ENCODE results near the gene ALG1. TPM values are rescaled to one million over a fixed set of nuclear protein-coding genes. Genes with fewer than 3 reads are reported as not detected.

Gene ALG1
- total and polyA plus RNA-seq, 2 experiments from 2014 or later = 45.5 to 63.6 TPM

DNA sequence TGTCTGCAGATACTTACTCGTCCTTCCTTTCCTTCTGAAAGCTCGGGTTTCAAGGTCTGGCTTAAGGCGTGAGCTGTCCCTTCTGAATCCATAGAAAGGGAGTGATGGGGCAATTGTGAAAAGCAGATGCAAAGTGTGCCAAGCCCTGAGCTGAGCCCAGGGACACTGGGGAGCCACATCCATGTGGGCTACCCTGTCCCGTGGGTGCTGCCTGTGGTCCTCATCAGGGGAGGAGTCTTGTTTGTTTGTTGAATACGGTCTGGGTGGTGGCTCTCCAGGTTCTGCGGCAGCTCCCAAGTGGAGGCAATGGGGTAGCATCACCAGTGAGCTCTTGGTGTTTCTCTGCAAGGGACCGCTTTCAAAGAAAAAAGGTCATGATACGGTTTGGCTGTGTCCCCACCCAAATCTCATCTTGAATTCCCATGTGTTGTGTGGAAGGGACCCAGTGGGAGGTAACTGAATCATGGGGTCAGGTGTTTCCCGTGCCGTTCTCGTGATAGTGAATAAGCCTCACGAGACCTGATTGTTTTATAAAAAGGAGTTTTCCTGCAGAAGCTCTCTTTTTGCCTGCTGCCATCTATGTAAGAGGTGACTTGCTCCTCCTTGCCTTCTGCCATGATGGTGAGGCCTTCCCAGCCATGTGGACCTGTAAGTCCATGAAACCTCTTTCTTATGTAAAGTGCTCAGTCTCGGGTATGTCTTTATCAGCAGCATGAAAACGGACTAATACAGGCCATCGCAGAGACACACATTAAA, 1.0 kb upstream of the ALG1 start:
- H3K9me3 ChIP-seq (ENCODE audit: low read depth) = no peaks in the 10 kb centered on the region
- TF ChIP-seq EZH2phosphoT487 (IDR thresholded peaks at IDR 0.05; ENCODE audit: low read depth, severe bottlenecking, unreplicated experiment) = no peak
- TF ChIP-seq EZH2 (IDR thresholded peaks at IDR 0.05; ENCODE audit: borderline replicate concordance) = no peak
- TF ChIP-seq, protein P1, sequence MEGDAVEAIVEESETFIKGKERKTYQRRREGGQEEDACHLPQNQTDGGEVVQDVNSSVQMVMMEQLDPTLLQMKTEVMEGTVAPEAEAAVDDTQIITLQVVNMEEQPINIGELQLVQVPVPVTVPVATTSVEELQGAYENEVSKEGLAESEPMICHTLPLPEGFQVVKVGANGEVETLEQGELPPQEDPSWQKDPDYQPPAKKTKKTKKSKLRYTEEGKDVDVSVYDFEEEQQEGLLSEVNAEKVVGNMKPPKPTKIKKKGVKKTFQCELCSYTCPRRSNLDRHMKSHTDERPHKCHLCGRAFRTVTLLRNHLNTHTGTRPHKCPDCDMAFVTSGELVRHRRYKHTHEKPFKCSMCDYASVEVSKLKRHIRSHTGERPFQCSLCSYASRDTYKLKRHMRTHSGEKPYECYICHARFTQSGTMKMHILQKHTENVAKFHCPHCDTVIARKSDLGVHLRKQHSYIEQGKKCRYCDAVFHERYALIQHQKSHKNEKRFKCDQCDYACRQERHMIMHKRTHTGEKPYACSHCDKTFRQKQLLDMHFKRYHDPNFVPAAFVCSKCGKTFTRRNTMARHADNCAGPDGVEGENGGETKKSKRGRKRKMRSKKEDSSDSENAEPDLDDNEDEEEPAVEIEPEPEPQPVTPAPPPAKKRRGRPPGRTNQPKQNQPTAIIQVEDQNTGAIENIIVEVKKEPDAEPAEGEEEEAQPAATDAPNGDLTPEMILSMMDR (IDR thresholded peaks at IDR 0.05; ENCODE audit: poor library complexity) = no peak
- H2AFZ ChIP-seq = peak overlapping the region; percentile 89
- H3K36me3 ChIP-seq (replicated peaks; ENCODE audit: insufficient read depth, low read depth) = no peaks in the 10 kb centered on the region
- H3K4me2 ChIP-seq = no peak overlapping the region
- H4K20me1 ChIP-seq (ENCODE audit: insufficient read depth, poor library complexity, severe bottlenecking) = no peaks in the 10 kb centered on the region
- no peaks in the 10 kb centered on the region for H3K9me2 ChIP-seq (replicated peaks; ENCODE audit: insufficient read depth)
- peak overlapping the region; percentile 86 for H3K27ac ChIP-seq
- no peak overlapping the region for H3K4me3 ChIP-seq
- no peak for DNase-seq (ENCODE audit: low spot score)
- WGBS (ENCODE audit: low lambda C conversion rate, missing lambda C conversion rate) = 87% methylated on average over 15 of the region's 15 CpGs
- H3K4me1 ChIP-seq (ENCODE audit: insufficient read depth) = peaks cover 7% of the 10 kb centered on the region
- H3K27me3 ChIP-seq = no peaks in the 10 kb centered on the region
- peaks cover 28% of the 10 kb centered on the region for H3K79me2 ChIP-seq

DNA sequence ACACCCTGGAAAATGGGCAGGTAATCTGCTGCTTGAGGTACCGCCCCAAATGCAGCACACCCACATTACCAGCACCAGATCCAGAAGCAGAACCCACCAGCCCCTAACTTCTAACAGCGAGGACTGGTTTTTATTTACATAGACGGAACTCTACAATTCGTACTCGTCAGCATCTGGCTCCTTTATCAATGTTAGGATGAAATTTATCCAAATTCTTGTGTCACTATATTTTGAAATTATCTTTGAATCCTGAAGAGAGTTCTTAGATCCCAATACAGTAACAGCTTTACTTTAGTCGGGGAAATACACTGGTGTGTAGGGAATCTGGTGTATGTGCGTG, 332 bp upstream of the ALG1 start:
- Histone ChIP-seq H4K20me1 (ENCODE audit: insufficient read depth, poor library complexity, severe bottlenecking) (no peaks in the 10 kb centered on the region), H3K4me2 (peak overlapping the region; percentile 85), H3K9me2 (replicated peaks; ENCODE audit: insufficient read depth) (no peaks in the 10 kb centered on the region), H3K79me2 (peaks cover 28% of the 10 kb centered on the region), H3K27ac (peak overlapping the region; percentile 86), H3K27me3 (no peaks in the 10 kb centered on the region), H3K9me3 (ENCODE audit: low read depth) (no peaks in the 10 kb centered on the region), H3K4me1 (ENCODE audit: insufficient read depth) (peaks cover 7% of the 10 kb centered on the region), H3K36me3 (replicated peaks; ENCODE audit: insufficient read depth, low read depth) (no peaks in the 10 kb centered on the region), H3K4me3 (no peak overlapping the region), H2AFZ (peak overlapping the region; percentile 89)
- DNase-seq (ENCODE audit: low spot score) = no peak
- WGBS (ENCODE audit: low lambda C conversion rate, missing lambda C conversion rate) = 70% methylated on average over 7 of the region's 7 CpGs
- TF ChIP-seq, protein P1 (IDR thresholded peaks at IDR 0.05; ENCODE audit: poor library complexity) = no peak
- TF ChIP-seq EZH2phosphoT487 (IDR thresholded peaks at IDR 0.05; ENCODE audit: low read depth, severe bottlenecking, unreplicated experiment) (no peak), EZH2 (IDR thresholded peaks at IDR 0.05; ENCODE audit: borderline replicate concordance) (no peak)

DNA sequence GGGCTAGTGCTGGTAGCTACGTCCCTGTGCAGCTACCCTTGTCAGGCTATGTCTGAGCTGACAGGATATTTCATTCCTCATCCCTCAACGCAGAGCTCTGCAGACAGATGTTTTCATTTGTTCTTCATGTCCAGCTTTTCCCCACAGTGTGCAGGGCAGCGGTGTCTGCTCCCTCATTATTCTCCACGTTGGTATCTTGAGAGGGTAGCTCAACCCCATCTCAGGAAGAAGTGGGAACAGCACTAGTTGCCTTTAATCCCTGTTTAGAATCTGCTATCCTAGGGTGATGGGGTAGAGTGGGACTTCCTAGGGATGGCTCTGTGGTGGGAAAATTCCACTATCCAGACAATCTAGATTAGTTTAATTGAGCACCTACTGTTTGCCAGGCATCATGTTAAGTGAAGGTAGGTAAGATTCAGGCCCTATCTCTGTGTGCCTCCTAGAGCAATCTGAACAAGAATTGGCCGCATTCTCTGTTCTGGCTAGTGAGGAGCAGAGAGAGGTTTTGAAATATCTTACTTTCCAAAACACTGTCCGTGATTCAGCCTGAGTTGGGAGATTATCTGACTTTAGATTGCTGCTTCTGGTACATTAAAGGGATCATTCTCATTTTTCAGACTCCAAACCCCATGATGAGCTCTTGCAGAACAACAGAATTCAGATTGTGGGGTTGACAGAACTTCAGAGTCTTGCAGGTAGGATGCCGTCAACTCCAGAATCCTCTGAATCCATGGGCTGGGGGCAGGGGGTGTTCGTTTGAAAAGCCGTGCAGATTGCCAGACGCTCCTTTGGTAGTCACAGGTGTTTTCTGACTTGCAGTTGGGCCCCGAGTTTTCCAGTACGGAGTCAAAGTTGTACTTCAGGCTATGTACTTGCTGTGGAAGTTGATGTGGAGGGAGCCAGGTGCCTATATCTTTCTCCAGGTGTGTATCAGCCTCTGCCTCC, 963 bp downstream of the ALG1 start:
- Histone ChIP-seq H3K27ac (peak overlapping the region; percentile 86), H3K27me3 (no peaks in the 10 kb centered on the region), H2AFZ (peak overlapping the region; percentile 89), H3K79me2 (peaks cover 28% of the 10 kb centered on the region), H3K4me1 (ENCODE audit: insufficient read depth) (peaks cover 7% of the 10 kb centered on the region), H3K4me3 (peak overlapping the region; percentile 83), H3K9me3 (ENCODE audit: low read depth) (no peaks in the 10 kb centered on the region), H3K4me2 (peak overlapping the region; percentile 85), H4K20me1 (ENCODE audit: insufficient read depth, poor library complexity, severe bottlenecking) (no peaks in the 10 kb centered on the region), H3K36me3 (replicated peaks; ENCODE audit: insufficient read depth, low read depth) (no peaks in the 10 kb centered on the region), H3K9me2 (replicated peaks; ENCODE audit: insufficient read depth) (no peaks in the 10 kb centered on the region)
- TF ChIP-seq EZH2phosphoT487 (IDR thresholded peaks at IDR 0.05; ENCODE audit: low read depth, severe bottlenecking, unreplicated experiment) = no peak
- TF ChIP-seq EZH2 (IDR thresholded peaks at IDR 0.05; ENCODE audit: borderline replicate concordance) = no peak
- TF ChIP-seq, protein P1 (IDR thresholded peaks at IDR 0.05; ENCODE audit: poor library complexity) = no peak
- 62% methylated on average over 12 of the region's 12 CpGs for WGBS (ENCODE audit: low lambda C conversion rate, missing lambda C conversion rate)
- no peak for DNase-seq (ENCODE audit: low spot score)
